Measurements from ENCODE around the gene CSNK2A1.

GRCh38 chr20:575230-575629 lies 31.6 kb upstream of the CSNK2A1 start:
- no peak for TF ChIP-seq CTCF (IDR thresholded peaks at IDR 0.05; ENCODE audit: low read length)
- no peak for TF ChIP-seq EZH2 (optimal IDR thresholded peaks at IDR 0.05; ENCODE audit: low read depth, low read length)

Data from MM.1S (cell line).